ENCODE results near the gene CCDC27. TPM values are rescaled to one million over a fixed set of nuclear protein-coding genes. Genes with fewer than 3 reads are reported as not detected.

The CCDC27 gene
- total and polyA plus RNA-seq, 4 donors: not detected

- WGBS: 95% methylated on average over 28 of the region's 28 CpGs
- no peak overlapping the region for H3K27ac ChIP-seq (ENCODE audit: low read depth in 1 of 2, low read length in 2 of 2)
- DNase-seq (ENCODE audit: low spot score): no peak
- peaks cover 3 to 62% (median 25%) of the 10 kb centered on the region in 4 donors for H3K36me3 ChIP-seq (ENCODE audit: control insufficient read depth in 4 of 4, insufficient read depth in 3 of 4, low read depth in 1 of 4, low read length in 3 of 4)
- H3K9me3 ChIP-seq (ENCODE audit: control insufficient read depth in 4 of 4, low read length in 3 of 4): no peaks in the 10 kb centered on the region
- H3K9ac ChIP-seq (ENCODE audit: low read depth in 1 of 2, low read length in 2 of 2): no peak overlapping the region
- no peaks in the 10 kb centered on the region for H3K27me3 ChIP-seq (ENCODE audit: control insufficient read depth in 4 of 4, insufficient read depth in 4 of 4, low read length in 3 of 4)
- TF ChIP-seq YY1 (IDR thresholded peaks at IDR 0.05): no peak
- H3K4me1 ChIP-seq (ENCODE audit: control insufficient read depth in 4 of 4, insufficient read depth in 4 of 4, low read length in 3 of 4): no peaks in the 10 kb centered on the region
- H3K4me3 ChIP-seq (ENCODE audit: low read depth in 1 of 3, low read length in 3 of 3): no peak overlapping the region
Observed at GRCh38 chr1:3817821-3818597, 65.8 kb downstream of the CCDC27 start.

DNA sequence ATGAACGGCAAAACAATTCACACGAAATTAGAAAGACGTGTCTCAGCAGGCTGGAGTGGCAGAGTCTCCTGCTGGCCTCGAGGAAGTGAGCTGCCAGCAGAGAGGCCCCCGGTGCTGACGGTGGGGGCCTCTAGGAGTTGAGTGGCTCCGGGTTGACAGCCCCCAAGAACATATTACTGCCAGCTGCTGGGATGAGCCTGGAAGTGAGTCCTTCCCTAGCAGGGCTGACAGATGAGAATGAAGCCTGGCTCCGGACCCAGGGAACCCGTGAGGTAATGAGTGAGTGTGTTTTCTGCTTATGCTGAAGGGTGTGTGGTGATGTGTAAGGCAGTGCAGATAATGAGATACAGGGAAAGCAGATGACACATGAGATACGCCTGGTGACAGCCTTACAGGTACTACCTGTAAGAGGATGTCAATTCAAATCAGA, 67.5 kb downstream of the CCDC27 start:
- Histone ChIP-seq H3K9ac (ENCODE audit: low read depth in 1 of 2, low read length in 2 of 2) (no peak overlapping the region), H3K27ac (ENCODE audit: low read depth in 1 of 2, low read length in 2 of 2) (no peak overlapping the region), H3K4me3 (ENCODE audit: low read depth in 1 of 3, low read length in 3 of 3) (no peak overlapping the region), H3K4me1 (ENCODE audit: control insufficient read depth in 4 of 4, insufficient read depth in 4 of 4, low read length in 3 of 4) (no peaks in the 10 kb centered on the region), H3K27me3 (ENCODE audit: control insufficient read depth in 4 of 4, insufficient read depth in 4 of 4, low read length in 3 of 4) (no peaks in the 10 kb centered on the region), H3K9me3 (ENCODE audit: control insufficient read depth in 4 of 4, low read length in 3 of 4) (no peaks in the 10 kb centered on the region), H3K36me3 (ENCODE audit: control insufficient read depth in 4 of 4, insufficient read depth in 3 of 4, low read depth in 1 of 4, low read length in 3 of 4) (peaks cover 1 to 65% (median 22%) of the 10 kb centered on the region in 4 donors)
- 86% methylated on average over 10 of the region's 10 CpGs for WGBS
- no peak for TF ChIP-seq RXRA (IDR thresholded peaks at IDR 0.05)
- DNase-seq (ENCODE audit: low spot score): no peak

- H3K27me3 ChIP-seq (ENCODE audit: control insufficient read depth in 4 of 4, insufficient read depth in 4 of 4, low read length in 3 of 4): no peaks in the 10 kb centered on the region
- H3K27ac ChIP-seq (ENCODE audit: low read depth in 1 of 2, low read length in 2 of 2): no peak overlapping the region
- no peak for DNase-seq (ENCODE audit: low spot score)
- H3K36me3 ChIP-seq (ENCODE audit: control insufficient read depth in 4 of 4, insufficient read depth in 3 of 4, low read depth in 1 of 4, low read length in 3 of 4): peaks cover 0 to 63% (median 20%) of the 10 kb centered on the region in 4 donors
- H3K4me1 ChIP-seq (ENCODE audit: control insufficient read depth in 4 of 4, insufficient read depth in 4 of 4, low read length in 3 of 4): no peaks in the 10 kb centered on the region
- 93% methylated on average over 8 of the region's 8 CpGs for whole genome bisulfite sequencing
- no peaks in the 10 kb centered on the region for H3K9me3 ChIP-seq (ENCODE audit: control insufficient read depth in 4 of 4, low read length in 3 of 4)
- TF ChIP-seq, protein P1, sequence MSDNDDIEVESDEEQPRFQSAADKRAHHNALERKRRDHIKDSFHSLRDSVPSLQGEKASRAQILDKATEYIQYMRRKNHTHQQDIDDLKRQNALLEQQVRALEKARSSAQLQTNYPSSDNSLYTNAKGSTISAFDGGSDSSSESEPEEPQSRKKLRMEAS (IDR thresholded peaks at IDR 0.05): no peak
- no peak for TF ChIP-seq HNF4G (IDR thresholded peaks at IDR 0.05)
- no peak for TF ChIP-seq YY1 (IDR thresholded peaks at IDR 0.05)
- TF ChIP-seq, protein P2, sequence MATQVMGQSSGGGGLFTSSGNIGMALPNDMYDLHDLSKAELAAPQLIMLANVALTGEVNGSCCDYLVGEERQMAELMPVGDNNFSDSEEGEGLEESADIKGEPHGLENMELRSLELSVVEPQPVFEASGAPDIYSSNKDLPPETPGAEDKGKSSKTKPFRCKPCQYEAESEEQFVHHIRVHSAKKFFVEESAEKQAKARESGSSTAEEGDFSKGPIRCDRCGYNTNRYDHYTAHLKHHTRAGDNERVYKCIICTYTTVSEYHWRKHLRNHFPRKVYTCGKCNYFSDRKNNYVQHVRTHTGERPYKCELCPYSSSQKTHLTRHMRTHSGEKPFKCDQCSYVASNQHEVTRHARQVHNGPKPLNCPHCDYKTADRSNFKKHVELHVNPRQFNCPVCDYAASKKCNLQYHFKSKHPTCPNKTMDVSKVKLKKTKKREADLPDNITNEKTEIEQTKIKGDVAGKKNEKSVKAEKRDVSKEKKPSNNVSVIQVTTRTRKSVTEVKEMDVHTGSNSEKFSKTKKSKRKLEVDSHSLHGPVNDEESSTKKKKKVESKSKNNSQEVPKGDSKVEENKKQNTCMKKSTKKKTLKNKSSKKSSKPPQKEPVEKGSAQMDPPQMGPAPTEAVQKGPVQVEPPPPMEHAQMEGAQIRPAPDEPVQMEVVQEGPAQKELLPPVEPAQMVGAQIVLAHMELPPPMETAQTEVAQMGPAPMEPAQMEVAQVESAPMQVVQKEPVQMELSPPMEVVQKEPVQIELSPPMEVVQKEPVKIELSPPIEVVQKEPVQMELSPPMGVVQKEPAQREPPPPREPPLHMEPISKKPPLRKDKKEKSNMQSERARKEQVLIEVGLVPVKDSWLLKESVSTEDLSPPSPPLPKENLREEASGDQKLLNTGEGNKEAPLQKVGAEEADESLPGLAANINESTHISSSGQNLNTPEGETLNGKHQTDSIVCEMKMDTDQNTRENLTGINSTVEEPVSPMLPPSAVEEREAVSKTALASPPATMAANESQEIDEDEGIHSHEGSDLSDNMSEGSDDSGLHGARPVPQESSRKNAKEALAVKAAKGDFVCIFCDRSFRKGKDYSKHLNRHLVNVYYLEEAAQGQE (IDR thresholded peaks at IDR 0.05): no peak
- no peak for TF ChIP-seq EGR1 (IDR thresholded peaks at IDR 0.05; ENCODE audit: low read depth in 2 of 2)
- no peak for TF ChIP-seq ATF3 (IDR thresholded peaks at IDR 0.05)
- no peak for TF ChIP-seq HNF4A (conservative IDR thresholded peaks at IDR 0.05)
- no peak for TF ChIP-seq FOXA1 (IDR thresholded peaks at IDR 0.05)
- TF ChIP-seq TAF1 (conservative IDR thresholded peaks at IDR 0.05): no peak
- TF ChIP-seq SP1 (IDR thresholded peaks at IDR 0.05): no peak
- no peak for TF ChIP-seq GABPA (IDR thresholded peaks at IDR 0.05 in 1 of 2, conservative IDR thresholded peaks at IDR 0.05 in 1 of 2)
- TF ChIP-seq JUND (IDR thresholded peaks at IDR 0.05): no peak
- TF ChIP-seq RXRA (IDR thresholded peaks at IDR 0.05): no peak
- TF ChIP-seq NR2F2 (IDR thresholded peaks at IDR 0.05): no peak
- TF ChIP-seq, protein P3, sequence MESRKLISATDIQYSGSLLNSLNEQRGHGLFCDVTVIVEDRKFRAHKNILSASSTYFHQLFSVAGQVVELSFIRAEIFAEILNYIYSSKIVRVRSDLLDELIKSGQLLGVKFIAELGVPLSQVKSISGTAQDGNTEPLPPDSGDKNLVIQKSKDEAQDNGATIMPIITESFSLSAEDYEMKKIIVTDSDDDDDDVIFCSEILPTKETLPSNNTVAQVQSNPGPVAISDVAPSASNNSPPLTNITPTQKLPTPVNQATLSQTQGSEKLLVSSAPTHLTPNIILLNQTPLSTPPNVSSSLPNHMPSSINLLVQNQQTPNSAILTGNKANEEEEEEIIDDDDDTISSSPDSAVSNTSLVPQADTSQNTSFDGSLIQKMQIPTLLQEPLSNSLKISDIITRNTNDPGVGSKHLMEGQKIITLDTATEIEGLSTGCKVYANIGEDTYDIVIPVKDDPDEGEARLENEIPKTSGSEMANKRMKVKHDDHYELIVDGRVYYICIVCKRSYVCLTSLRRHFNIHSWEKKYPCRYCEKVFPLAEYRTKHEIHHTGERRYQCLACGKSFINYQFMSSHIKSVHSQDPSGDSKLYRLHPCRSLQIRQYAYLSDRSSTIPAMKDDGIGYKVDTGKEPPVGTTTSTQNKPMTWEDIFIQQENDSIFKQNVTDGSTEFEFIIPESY (IDR thresholded peaks at IDR 0.05): no peak
- no peak for TF ChIP-seq RAD21 (IDR thresholded peaks at IDR 0.05)
- TF ChIP-seq, protein P4, sequence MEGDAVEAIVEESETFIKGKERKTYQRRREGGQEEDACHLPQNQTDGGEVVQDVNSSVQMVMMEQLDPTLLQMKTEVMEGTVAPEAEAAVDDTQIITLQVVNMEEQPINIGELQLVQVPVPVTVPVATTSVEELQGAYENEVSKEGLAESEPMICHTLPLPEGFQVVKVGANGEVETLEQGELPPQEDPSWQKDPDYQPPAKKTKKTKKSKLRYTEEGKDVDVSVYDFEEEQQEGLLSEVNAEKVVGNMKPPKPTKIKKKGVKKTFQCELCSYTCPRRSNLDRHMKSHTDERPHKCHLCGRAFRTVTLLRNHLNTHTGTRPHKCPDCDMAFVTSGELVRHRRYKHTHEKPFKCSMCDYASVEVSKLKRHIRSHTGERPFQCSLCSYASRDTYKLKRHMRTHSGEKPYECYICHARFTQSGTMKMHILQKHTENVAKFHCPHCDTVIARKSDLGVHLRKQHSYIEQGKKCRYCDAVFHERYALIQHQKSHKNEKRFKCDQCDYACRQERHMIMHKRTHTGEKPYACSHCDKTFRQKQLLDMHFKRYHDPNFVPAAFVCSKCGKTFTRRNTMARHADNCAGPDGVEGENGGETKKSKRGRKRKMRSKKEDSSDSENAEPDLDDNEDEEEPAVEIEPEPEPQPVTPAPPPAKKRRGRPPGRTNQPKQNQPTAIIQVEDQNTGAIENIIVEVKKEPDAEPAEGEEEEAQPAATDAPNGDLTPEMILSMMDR (IDR thresholded peaks at IDR 0.05; ENCODE audit: low read depth, low read length, missing input control): no peak
- TF ChIP-seq FOXA2 (IDR thresholded peaks at IDR 0.05): no peak
- H3K9ac ChIP-seq (ENCODE audit: low read depth in 1 of 2, low read length in 2 of 2): no peak overlapping the region
- H3K4me3 ChIP-seq (ENCODE audit: low read depth in 1 of 3, low read length in 3 of 3): no peak overlapping the region
Observed at GRCh38 chr1:3820316-3820715, 68.1 kb downstream of the CCDC27 start.

All from liver (tissue), 9 donors.